Sigmoid colon (tissue), 4 donors: ENCODE results near the gene CCDC107.

Experiments
- EP300 ChIP-seq, 4 donors: sonication (generic); formaldehyde crosslinking; IDR thresholded peaks; one replicate each; pipeline ENCODE4 v1.6.1; 2017; ENCODE audit warnings: antibody characterized with exemption in 4 of 4
- POLR2AphosphoS5 ChIP-seq, 4 donors: sonication (generic); formaldehyde crosslinking; IDR thresholded peaks; one replicate each; pipeline ENCODE4 v1.6.1; 2017; ENCODE audit warnings: antibody characterized with exemption in 4 of 4
- TF ChIP-seq, protein P1 (sequence below), 4 experiments: fragments of 450-650 bp in 3 of 4; fragments of 200-600 bp in 1 of 4; IDR thresholded peaks; one replicate each; pipeline ENCODE4 v1.5.1; 2016 to 2019; ENCODE audit warnings: antibody characterized with exemption in 4 of 4, mild to moderate bottlenecking in 3 of 4, moderate library complexity in 2 of 4

DNA sequence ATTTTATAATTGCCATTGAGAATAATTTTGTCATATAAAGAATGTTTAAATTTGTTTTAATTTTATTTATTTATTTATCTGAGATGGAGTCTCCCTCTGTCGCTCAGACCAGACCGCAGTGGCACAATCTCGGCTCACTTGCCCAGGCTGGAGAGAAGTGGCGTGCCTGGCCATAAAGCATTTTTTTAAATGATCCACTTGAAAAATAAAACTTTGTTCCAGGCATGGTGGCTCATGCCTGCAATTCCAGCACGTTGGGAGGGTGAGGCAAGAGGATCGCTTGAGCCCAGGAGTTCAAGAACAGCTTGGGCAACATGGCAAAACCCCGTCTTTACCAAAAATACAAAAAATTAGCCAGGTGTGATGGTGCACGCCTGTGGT, 5.3 kb upstream of the CCDC107 start:
- TF ChIP-seq POLR2AphosphoS5 (IDR thresholded peaks at IDR 0.05) (no peak), EP300 (IDR thresholded peaks at IDR 0.05) (no peak)
- TF ChIP-seq, protein P1, sequence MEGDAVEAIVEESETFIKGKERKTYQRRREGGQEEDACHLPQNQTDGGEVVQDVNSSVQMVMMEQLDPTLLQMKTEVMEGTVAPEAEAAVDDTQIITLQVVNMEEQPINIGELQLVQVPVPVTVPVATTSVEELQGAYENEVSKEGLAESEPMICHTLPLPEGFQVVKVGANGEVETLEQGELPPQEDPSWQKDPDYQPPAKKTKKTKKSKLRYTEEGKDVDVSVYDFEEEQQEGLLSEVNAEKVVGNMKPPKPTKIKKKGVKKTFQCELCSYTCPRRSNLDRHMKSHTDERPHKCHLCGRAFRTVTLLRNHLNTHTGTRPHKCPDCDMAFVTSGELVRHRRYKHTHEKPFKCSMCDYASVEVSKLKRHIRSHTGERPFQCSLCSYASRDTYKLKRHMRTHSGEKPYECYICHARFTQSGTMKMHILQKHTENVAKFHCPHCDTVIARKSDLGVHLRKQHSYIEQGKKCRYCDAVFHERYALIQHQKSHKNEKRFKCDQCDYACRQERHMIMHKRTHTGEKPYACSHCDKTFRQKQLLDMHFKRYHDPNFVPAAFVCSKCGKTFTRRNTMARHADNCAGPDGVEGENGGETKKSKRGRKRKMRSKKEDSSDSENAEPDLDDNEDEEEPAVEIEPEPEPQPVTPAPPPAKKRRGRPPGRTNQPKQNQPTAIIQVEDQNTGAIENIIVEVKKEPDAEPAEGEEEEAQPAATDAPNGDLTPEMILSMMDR (IDR thresholded peaks at IDR 0.05): no peak
